ENCODE results near the gene WNT3A. TPM values are rescaled to one million over a fixed set of nuclear protein-coding genes. Genes with fewer than 3 reads are reported as not detected.

The WNT3A gene
- total RNA-seq, 3 donors from 2014 or later, result 0.29 TPM; not detected in 2

DNA sequence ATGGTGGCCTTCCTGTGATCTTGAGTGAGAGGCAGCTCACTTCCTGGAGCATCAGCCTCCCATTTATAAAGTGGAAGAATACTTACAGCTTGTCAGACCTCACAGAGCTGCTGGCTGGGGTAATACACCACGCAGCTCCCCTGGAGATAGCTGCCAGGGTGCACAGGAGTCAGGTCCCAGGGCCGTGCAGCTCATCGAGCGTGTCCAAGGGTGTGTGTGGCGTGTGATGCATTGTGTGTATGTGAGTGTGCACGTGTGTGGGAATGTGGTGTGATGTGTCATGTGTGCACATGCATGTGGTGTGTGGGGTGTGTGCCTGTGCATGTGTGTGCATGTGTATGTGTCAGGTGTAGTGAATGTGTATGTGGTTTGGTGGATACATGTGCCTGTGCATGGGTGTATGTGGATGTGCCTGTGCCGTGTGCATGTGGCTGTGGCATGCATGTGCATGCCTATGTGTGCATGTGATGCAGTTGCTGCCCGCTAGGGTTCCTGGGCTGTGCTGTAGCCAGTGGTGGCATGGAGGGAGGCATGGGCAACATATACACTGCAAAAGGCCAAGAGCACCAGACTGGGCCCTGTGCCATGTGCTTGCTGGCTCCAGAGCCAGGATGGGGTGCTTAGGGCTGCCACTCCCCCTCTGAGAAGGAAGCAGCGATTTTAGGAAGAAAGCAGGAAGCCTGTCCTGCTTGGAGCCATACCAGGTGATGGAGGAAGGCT is 24.6 kb downstream of the WNT3A start:
- H3K27me3 ChIP-seq, result peaks cover 0 to 6% of the 10 kb centered on the region in 2 donors
- TF ChIP-seq POLR2A (IDR thresholded peaks at IDR 0.05) (no peak), POLR2AphosphoS5 (IDR thresholded peaks at IDR 0.05) (no peak)
- TF ChIP-seq, protein P1, sequence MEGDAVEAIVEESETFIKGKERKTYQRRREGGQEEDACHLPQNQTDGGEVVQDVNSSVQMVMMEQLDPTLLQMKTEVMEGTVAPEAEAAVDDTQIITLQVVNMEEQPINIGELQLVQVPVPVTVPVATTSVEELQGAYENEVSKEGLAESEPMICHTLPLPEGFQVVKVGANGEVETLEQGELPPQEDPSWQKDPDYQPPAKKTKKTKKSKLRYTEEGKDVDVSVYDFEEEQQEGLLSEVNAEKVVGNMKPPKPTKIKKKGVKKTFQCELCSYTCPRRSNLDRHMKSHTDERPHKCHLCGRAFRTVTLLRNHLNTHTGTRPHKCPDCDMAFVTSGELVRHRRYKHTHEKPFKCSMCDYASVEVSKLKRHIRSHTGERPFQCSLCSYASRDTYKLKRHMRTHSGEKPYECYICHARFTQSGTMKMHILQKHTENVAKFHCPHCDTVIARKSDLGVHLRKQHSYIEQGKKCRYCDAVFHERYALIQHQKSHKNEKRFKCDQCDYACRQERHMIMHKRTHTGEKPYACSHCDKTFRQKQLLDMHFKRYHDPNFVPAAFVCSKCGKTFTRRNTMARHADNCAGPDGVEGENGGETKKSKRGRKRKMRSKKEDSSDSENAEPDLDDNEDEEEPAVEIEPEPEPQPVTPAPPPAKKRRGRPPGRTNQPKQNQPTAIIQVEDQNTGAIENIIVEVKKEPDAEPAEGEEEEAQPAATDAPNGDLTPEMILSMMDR (IDR thresholded peaks at IDR 0.05), result no peak
- H3K27ac ChIP-seq, result no peak overlapping the region
- intact Hi-C loops (cut with DNase I; ENCODE audit: low total_unique reads), result no loop called here
- DNase-seq (ENCODE audit: low spot score in 2 of 2), result peak in 1 of 2 donors; percentile 25
- no peaks in the 10 kb centered on the region for H3K4me1 ChIP-seq
- H3K36me3 ChIP-seq, result no peaks in the 10 kb centered on the region
- H3K4me3 ChIP-seq, result no peak overlapping the region
- no peaks in the 10 kb centered on the region for H3K9me3 ChIP-seq

DNA sequence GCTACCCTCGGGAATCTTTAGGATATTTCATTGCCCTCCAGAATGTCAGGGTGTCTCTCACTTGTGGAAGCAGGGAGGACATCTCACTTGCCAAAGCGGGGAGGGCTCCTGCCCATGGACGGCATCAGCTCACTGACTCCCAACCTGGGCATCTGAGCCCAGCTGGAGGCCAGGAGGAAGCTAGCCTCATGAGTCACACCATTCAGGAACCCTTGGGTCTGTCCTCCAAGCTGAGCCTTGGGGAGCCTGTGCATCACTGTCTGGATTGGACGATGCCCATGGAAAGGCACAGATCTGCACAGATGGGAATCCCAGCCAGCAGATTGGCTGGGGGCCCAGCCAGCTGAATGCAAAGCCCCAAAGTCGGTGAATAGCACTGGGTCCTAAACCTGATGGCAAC is 25.2 kb downstream of the WNT3A start:
- Histone ChIP-seq H3K27me3 (peaks cover 0 to 12% of the 10 kb centered on the region in 2 donors), H3K27ac (no peak overlapping the region), H3K4me1 (no peaks in the 10 kb centered on the region), H3K4me3 (no peak overlapping the region), H3K9me3 (no peaks in the 10 kb centered on the region), H3K36me3 (no peaks in the 10 kb centered on the region)
- TF ChIP-seq POLR2A (IDR thresholded peaks at IDR 0.05) (no peak), POLR2AphosphoS5 (IDR thresholded peaks at IDR 0.05) (no peak)
- TF ChIP-seq, protein P1 (IDR thresholded peaks at IDR 0.05), result no peak
- intact Hi-C loops (cut with DNase I; ENCODE audit: low total_unique reads), result no loop called here
- peak in 1 of 2 donors; percentile 14 for DNase-seq (ENCODE audit: low spot score in 2 of 2)

DNA sequence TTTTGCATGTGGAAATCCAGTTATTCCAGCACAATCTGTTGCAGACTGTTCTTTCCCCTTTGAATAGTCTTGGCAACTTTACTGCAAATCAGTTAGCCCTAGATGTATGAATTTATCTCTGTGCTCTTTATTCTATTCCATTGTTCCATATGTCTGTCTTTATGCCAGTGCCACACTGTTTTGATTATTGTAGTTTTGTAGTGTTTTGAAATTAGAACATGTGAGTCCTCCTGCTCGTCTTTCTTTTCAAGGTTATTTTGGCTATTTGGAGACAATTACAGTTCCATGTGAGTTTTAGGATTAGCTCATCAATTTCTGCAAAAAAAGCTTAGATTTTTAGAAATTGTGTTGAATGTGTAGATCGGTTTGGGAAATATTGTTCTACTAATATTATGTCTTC is 26.6 kb downstream of the WNT3A start:
- TF ChIP-seq, protein P1 (IDR thresholded peaks at IDR 0.05), result no peak
- TF ChIP-seq POLR2A (IDR thresholded peaks at IDR 0.05) (no peak), POLR2AphosphoS5 (IDR thresholded peaks at IDR 0.05) (no peak)
- DNase-seq (ENCODE audit: low spot score in 2 of 2), result no peak
- no peak overlapping the region for H3K4me3 ChIP-seq
- no peaks in the 10 kb centered on the region for H3K4me1 ChIP-seq
- peaks cover 0 to 24% of the 10 kb centered on the region in 2 donors for H3K27me3 ChIP-seq
- H3K27ac ChIP-seq, result no peak overlapping the region
- no peaks in the 10 kb centered on the region for H3K9me3 ChIP-seq
- intact Hi-C loops (cut with DNase I; ENCODE audit: low total_unique reads), result no loop called here
- H3K36me3 ChIP-seq, result no peaks in the 10 kb centered on the region

DNA sequence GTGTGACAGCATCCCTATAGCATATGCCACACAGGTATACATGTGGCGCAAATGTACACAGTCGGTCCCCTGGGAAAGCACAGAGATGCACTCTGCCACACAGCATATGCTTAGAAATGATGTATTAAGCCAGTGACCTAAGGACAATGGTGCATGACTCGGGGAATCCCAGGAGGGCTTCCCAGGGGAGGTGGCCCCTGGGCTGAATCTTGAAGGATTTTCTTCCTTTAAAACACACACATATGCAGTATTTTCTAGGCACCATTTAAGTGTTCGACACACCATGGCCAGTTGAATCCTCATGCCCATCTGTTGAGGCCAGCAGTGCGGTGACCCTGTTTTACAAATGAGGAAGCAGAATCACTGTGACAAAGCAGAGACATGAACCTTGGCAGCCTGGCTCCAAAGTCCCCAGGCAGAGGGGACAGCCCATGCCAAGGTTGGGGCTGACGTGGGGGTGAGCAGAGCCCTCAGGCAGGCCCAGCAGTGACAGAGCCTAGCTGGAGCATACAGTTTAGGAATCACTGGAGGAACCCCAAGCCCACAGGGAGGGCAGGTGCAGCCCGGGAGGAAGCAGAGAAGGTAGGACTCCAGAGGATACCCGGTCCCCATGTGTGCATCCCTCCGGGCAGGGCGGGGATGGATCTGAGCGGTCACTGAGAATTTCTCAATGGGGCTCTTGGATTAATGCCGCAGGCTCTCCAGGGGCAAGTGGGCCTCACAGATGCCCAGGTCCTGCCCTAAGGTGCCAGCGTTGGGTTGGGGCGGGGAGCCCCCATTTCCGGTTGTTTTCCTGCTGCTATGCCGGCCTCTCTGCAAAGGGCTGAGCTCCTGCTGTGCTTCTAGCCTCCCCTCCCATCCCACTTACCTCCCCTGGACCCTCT is 28.4 kb downstream of the WNT3A start:
- H3K4me1 ChIP-seq, result no peaks in the 10 kb centered on the region
- DNase-seq (ENCODE audit: low spot score in 2 of 2), result peak in 1 of 2 donors; percentile 42
- TF ChIP-seq POLR2A (IDR thresholded peaks at IDR 0.05), result no peak
- TF ChIP-seq POLR2AphosphoS5 (IDR thresholded peaks at IDR 0.05), result no peak
- TF ChIP-seq, protein P1 (IDR thresholded peaks at IDR 0.05), result no peak
- intact Hi-C loops (cut with DNase I; ENCODE audit: low total_unique reads), result no loop called here
- no peak overlapping the region for H3K27ac ChIP-seq
- H3K36me3 ChIP-seq, result no peaks in the 10 kb centered on the region
- peaks cover 0 to 31% of the 10 kb centered on the region in 2 donors for H3K27me3 ChIP-seq
- no peak overlapping the region for H3K4me3 ChIP-seq
- no peaks in the 10 kb centered on the region for H3K9me3 ChIP-seq

DNA sequence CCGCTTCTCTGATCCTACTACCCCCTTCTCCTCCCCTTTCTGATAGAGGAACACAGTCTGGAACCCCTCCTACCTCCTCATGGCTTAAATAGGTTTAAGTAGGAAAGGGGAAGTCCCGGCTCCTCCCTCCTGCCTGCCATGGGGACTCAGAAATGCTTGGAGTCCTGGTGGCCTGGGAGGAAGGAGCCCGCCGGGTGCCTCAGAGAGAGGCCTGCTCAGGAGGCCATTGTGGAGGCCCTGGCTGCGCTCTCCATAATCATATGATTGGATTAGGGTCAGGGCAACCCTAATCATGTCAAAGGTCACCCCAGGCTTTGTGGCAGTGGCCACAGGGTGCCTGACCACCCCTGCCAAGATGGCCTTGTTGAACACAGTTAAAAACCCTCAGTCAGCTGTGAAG is 29.0 kb downstream of the WNT3A start:
- Histone ChIP-seq H3K4me3 (no peak overlapping the region), H3K27me3 (peaks cover 0 to 31% of the 10 kb centered on the region in 2 donors), H3K36me3 (no peaks in the 10 kb centered on the region), H3K4me1 (no peaks in the 10 kb centered on the region), H3K9me3 (no peaks in the 10 kb centered on the region), H3K27ac (no peak overlapping the region)
- DNase-seq (ENCODE audit: low spot score in 2 of 2), result peak in 1 of 2 donors; percentile 7
- intact Hi-C loops (cut with DNase I; ENCODE audit: low total_unique reads), result no loop called here
- no peak for TF ChIP-seq POLR2A (IDR thresholded peaks at IDR 0.05)
- TF ChIP-seq POLR2AphosphoS5 (IDR thresholded peaks at IDR 0.05), result no peak

All from breast epithelium (tissue), 4 donors.